Measurements from ENCODE around the gene NCOA5. TPM values are rescaled to one million over a fixed set of nuclear protein-coding genes. Genes with fewer than 3 reads are reported as not detected.

The NCOA5 gene
- total and polyA plus RNA-seq, 8 donors = 20.6 to 55.0 (median 49.3) TPM

- peaks cover 0 to 94% of the 10 kb centered on the region in 2 donors for H3K27me3 ChIP-seq
- H3K36me3 ChIP-seq = no peaks in the 10 kb centered on the region
- H3K4me3 ChIP-seq = no peak overlapping the region
- TF ChIP-seq, protein P1, sequence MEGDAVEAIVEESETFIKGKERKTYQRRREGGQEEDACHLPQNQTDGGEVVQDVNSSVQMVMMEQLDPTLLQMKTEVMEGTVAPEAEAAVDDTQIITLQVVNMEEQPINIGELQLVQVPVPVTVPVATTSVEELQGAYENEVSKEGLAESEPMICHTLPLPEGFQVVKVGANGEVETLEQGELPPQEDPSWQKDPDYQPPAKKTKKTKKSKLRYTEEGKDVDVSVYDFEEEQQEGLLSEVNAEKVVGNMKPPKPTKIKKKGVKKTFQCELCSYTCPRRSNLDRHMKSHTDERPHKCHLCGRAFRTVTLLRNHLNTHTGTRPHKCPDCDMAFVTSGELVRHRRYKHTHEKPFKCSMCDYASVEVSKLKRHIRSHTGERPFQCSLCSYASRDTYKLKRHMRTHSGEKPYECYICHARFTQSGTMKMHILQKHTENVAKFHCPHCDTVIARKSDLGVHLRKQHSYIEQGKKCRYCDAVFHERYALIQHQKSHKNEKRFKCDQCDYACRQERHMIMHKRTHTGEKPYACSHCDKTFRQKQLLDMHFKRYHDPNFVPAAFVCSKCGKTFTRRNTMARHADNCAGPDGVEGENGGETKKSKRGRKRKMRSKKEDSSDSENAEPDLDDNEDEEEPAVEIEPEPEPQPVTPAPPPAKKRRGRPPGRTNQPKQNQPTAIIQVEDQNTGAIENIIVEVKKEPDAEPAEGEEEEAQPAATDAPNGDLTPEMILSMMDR (IDR thresholded peaks at IDR 0.05) = no peak
- intact Hi-C loops (cut with DNase I) = no loop called here
- no peak for ATAC-seq
- no peaks in the 10 kb centered on the region for H3K4me1 ChIP-seq
- no peak for DNase-seq
- no peaks in the 10 kb centered on the region for H3K9me3 ChIP-seq
- no peak overlapping the region for H3K27ac ChIP-seq
Observed at GRCh38 chr20:46135856-46136633, 46.3 kb upstream of the NCOA5 start.

DNA sequence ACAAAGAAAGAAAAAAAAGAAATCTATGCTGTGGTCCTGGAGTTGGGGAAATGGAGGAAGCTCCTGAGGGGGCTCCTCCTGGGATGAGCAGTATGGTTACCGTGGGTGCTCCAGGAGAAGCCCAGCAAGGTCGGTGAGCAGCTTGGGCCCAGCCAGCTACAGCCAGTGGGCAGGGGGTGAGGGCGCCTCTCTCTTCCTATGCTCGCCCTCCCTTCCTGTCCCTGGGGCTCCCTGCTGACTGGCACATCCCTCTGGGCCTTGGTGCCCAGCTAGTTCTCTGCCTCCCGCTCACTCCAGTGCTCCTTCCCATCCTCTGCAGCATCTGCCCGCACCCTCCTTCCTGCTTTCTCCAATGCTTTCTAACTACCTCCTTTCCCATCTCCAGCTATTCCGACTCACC is 45.0 kb upstream of the NCOA5 start:
- TF ChIP-seq, protein P1 (IDR thresholded peaks at IDR 0.05) = no peak
- no peaks in the 10 kb centered on the region for H3K9me3 ChIP-seq
- H3K4me1 ChIP-seq = no peaks in the 10 kb centered on the region
- ATAC-seq (no peak), DNase-seq (no peak)
- H3K27me3 ChIP-seq = peaks cover 0 to 92% of the 10 kb centered on the region in 2 donors
- intact Hi-C loops (cut with DNase I) = no loop called here
- no peak overlapping the region for H3K27ac ChIP-seq
- no peaks in the 10 kb centered on the region for H3K36me3 ChIP-seq
- no peak overlapping the region for H3K4me3 ChIP-seq

- TF ChIP-seq, protein P1 (IDR thresholded peaks at IDR 0.05) = no peak
- Histone ChIP-seq H3K36me3 (no peaks in the 10 kb centered on the region), H3K4me3 (no peak overlapping the region), H3K27me3 (peaks cover 0 to 85% of the 10 kb centered on the region in 2 donors), H3K4me1 (no peaks in the 10 kb centered on the region), H3K27ac (no peak overlapping the region), H3K9me3 (no peaks in the 10 kb centered on the region)
- intact Hi-C loops (cut with DNase I) = no loop called here
- ATAC-seq (no peak), DNase-seq (no peak)
Observed at GRCh38 chr20:46133886-46134654, 44.3 kb upstream of the NCOA5 start.

DNA sequence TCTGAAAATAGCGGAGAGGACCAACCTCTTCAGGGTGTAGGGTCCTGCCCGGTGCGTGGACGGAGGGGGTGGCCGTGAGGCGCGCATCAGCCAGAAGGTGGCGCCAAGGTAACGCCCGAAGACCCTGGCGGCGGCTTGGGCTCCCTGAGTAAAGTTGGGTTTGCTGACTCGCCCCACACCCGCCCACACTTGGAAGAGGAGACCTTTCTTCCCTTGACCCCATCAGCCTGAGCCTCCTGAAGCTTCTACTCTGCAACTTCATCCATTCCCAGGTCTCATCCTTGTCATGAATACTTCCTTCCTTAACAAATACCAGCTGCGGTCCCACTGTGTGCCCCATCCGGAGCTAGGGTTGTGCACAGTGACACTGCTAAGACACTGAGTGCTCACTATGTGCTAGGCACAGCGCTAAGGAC is 43.0 kb upstream of the NCOA5 start:
- H3K4me1 ChIP-seq = no peaks in the 10 kb centered on the region
- DNase-seq (peak; percentile 33 to 92 (median 62)), ATAC-seq (peak; percentile 92)
- peaks cover 0 to 12% of the 10 kb centered on the region in 2 donors for H3K36me3 ChIP-seq
- no peak overlapping the region for H3K27ac ChIP-seq
- H3K9me3 ChIP-seq = no peaks in the 10 kb centered on the region
- TF ChIP-seq, protein P1 (IDR thresholded peaks at IDR 0.05) = peak; percentile 64 to 84
- intact Hi-C loops (cut with DNase I) = no loop called here
- H3K27me3 ChIP-seq = peaks cover 0 to 72% of the 10 kb centered on the region in 2 donors
- no peak overlapping the region for H3K4me3 ChIP-seq

DNA sequence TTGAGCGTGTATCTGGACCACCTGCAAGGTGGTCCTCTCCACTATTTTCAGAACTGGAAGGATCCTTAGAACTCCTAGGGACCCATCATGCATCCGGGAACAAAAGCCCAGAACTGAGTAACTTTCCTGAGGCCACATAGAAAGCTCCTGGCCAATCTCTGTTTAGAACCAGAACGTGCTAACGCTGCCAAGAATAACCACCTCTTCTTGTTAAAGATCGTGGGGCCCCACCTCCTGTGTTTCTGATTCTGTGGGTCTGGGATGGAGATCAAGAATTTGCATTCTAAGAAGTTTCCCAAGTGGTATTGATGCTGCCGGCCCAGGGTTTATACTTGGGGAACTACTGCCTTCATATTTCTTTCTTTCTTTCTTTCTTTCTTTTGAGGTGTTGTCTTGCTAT is 41.6 kb upstream of the NCOA5 start:
- TF ChIP-seq, protein P1 (IDR thresholded peaks at IDR 0.05) = no peak
- ATAC-seq = no peak
- DNase-seq = no peak
- Histone ChIP-seq H3K27me3 (peaks cover 0 to 59% of the 10 kb centered on the region in 2 donors), H3K36me3 (peaks cover 0 to 25% of the 10 kb centered on the region in 2 donors), H3K27ac (no peak overlapping the region), H3K9me3 (no peaks in the 10 kb centered on the region), H3K4me3 (no peak overlapping the region), H3K4me1 (no peaks in the 10 kb centered on the region)
- intact Hi-C loops (cut with DNase I) = no loop called here
